ENCODE data around the gene ATP2A3.

The ATP2A3 gene

DNA sequence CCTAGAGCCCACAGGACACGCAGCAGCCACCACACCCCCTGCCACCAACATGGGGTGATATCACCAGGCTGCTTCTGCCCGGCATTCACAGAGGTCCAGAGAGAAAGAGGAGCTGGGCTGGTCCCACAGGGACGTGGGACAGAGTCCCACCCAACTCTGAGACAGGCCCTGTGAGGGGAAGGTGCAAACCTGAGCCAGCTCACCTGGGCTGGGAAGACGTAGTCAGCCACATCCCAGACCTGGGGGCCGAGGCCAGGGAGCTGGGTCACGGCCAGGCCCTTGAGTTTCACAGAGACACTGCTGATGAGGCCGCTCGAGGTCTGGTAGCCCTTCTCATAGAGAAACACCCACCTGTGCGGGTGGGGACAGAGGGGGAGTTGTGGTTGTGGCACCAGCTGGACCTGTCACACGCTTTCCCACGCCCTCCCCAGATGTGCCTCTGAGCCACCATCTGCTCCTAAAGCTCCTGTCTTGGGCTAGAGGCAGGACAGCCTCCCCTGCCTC, 59.2 kb downstream of the ATP2A3 start:
- no peak overlapping the region for H3K4me3 ChIP-seq (ENCODE audit: low read length)
- H3K4me1 ChIP-seq (ENCODE audit: control insufficient read depth, insufficient read depth, low read length), result no peaks in the 10 kb centered on the region
- H3K36me3 ChIP-seq (ENCODE audit: control insufficient read depth, insufficient read depth, low read length), result no peaks in the 10 kb centered on the region
- H3K9ac ChIP-seq (ENCODE audit: low read length), result no peak overlapping the region
- no peaks in the 10 kb centered on the region for H3K9me3 ChIP-seq (ENCODE audit: control insufficient read depth, low read length)
- H3K27me3 ChIP-seq (ENCODE audit: control insufficient read depth, insufficient read depth, low read length), result no peaks in the 10 kb centered on the region

- no peaks in the 10 kb centered on the region for H3K36me3 ChIP-seq (ENCODE audit: control insufficient read depth, insufficient read depth, low read length)
- H3K9me3 ChIP-seq (ENCODE audit: control insufficient read depth, low read length), result no peaks in the 10 kb centered on the region
- H3K4me1 ChIP-seq (ENCODE audit: control insufficient read depth, insufficient read depth, low read length), result no peaks in the 10 kb centered on the region
- H3K9ac ChIP-seq (ENCODE audit: low read length), result no peak overlapping the region
- no peaks in the 10 kb centered on the region for H3K27me3 ChIP-seq (ENCODE audit: control insufficient read depth, insufficient read depth, low read length)
- no peak overlapping the region for H3K4me3 ChIP-seq (ENCODE audit: low read length)
Observed at GRCh38 chr17:3904501-3904900, 59.7 kb downstream of the ATP2A3 start.

DNA sequence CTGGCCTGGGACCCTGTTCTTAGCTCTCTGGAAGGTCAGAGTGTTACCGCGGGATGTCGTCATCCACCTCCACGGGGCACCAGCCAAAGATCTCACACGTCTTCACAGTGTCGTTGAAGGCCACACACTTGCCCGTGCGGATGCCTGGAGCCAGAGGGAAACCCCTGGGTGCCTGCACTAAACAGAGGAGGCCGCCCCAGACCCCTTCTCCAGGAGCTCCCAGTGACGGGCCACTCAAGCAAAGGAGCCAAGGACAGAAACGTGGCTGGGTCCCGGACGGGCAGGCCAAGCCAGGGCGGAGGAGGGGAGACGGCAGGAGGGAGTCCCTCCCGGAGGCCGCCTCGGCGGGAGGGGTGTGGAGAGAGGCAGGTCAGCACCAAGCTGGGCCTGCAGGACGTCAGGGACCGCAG, 60.4 kb downstream of the ATP2A3 start:
- Histone ChIP-seq H3K27me3 (ENCODE audit: control insufficient read depth, insufficient read depth, low read length) (no peaks in the 10 kb centered on the region), H3K36me3 (ENCODE audit: control insufficient read depth, insufficient read depth, low read length) (no peaks in the 10 kb centered on the region), H3K4me3 (ENCODE audit: low read length) (no peak overlapping the region), H3K9ac (ENCODE audit: low read length) (no peak overlapping the region), H3K4me1 (ENCODE audit: control insufficient read depth, insufficient read depth, low read length) (no peaks in the 10 kb centered on the region), H3K9me3 (ENCODE audit: control insufficient read depth, low read length) (no peaks in the 10 kb centered on the region)

GRCh38 chr17:3903051-3903825, 61.0 kb downstream of the ATP2A3 start:
- Histone ChIP-seq H3K4me3 (ENCODE audit: low read length) (no peak overlapping the region), H3K4me1 (ENCODE audit: control insufficient read depth, insufficient read depth, low read length) (no peaks in the 10 kb centered on the region), H3K9ac (ENCODE audit: low read length) (no peak overlapping the region), H3K27me3 (ENCODE audit: control insufficient read depth, insufficient read depth, low read length) (no peaks in the 10 kb centered on the region), H3K36me3 (ENCODE audit: control insufficient read depth, insufficient read depth, low read length) (no peaks in the 10 kb centered on the region), H3K9me3 (ENCODE audit: control insufficient read depth, low read length) (no peaks in the 10 kb centered on the region)

DNA sequence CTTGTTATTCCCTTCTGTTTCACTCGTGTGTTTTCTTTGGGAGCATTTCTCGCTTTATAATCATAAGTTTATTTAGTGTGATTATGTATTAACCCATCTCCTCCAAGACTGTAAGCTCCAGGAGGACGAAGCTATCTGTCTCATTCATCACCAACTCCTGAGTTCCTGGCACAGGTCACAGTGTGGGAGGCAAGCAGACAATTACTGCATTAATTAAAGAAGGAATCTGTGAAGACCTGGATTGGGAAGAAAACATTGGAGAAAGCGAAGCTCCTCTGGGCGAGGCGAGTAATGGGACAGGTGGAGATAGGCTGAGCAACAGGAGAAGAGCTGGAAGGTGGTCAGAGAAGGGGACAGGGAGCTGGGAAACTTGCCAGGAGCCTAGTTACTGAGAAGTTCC, 63.6 kb downstream of the ATP2A3 start:
- H3K4me1 ChIP-seq (ENCODE audit: control insufficient read depth, insufficient read depth, low read length), result peaks cover 4% of the 10 kb centered on the region
- H3K36me3 ChIP-seq (ENCODE audit: control insufficient read depth, insufficient read depth, low read length), result no peaks in the 10 kb centered on the region
- H3K9ac ChIP-seq (ENCODE audit: low read length), result no peak overlapping the region
- H3K9me3 ChIP-seq (ENCODE audit: control insufficient read depth, low read length), result no peaks in the 10 kb centered on the region
- H3K4me3 ChIP-seq (ENCODE audit: low read length), result no peak overlapping the region
- H3K27me3 ChIP-seq (ENCODE audit: control insufficient read depth, insufficient read depth, low read length), result no peaks in the 10 kb centered on the region

DNA sequence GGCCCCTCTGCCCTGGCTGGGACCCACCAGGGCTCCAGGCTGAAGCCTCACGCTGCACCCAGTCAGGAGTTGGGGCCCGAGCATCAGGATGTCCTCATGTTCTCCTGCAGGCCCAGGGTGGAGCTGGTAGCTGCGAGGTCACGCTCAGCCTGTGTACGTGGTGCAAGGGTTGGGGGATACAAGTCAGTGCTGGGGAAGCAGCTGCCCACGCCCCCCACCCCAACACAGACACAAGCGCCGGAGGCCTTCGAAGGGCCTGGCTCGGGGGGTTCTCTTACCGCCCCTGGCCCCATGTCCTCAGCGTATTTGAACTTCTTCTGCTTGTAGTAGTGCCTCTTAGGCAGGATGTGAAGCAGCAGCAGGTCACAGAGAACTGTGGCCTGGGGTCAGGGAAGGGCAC, 66.5 kb downstream of the ATP2A3 start:
- Histone ChIP-seq H3K9me3 (ENCODE audit: control insufficient read depth, low read length) (no peaks in the 10 kb centered on the region), H3K4me3 (ENCODE audit: low read length) (no peak overlapping the region), H3K4me1 (ENCODE audit: control insufficient read depth, insufficient read depth, low read length) (peaks cover 27% of the 10 kb centered on the region), H3K36me3 (ENCODE audit: control insufficient read depth, insufficient read depth, low read length) (no peaks in the 10 kb centered on the region), H3K9ac (ENCODE audit: low read length) (no peak overlapping the region), H3K27me3 (ENCODE audit: control insufficient read depth, insufficient read depth, low read length) (no peaks in the 10 kb centered on the region)

- Histone ChIP-seq H3K36me3 (ENCODE audit: control insufficient read depth, insufficient read depth, low read length) (no peaks in the 10 kb centered on the region), H3K4me1 (ENCODE audit: control insufficient read depth, insufficient read depth, low read length) (peaks cover 29% of the 10 kb centered on the region), H3K9me3 (ENCODE audit: control insufficient read depth, low read length) (no peaks in the 10 kb centered on the region), H3K9ac (ENCODE audit: low read length) (no peak overlapping the region), H3K4me3 (ENCODE audit: low read length) (no peak overlapping the region), H3K27me3 (ENCODE audit: control insufficient read depth, insufficient read depth, low read length) (no peaks in the 10 kb centered on the region)
Observed at GRCh38 chr17:3896968-3897235, 67.3 kb downstream of the ATP2A3 start.

- Histone ChIP-seq H3K9me3 (ENCODE audit: control insufficient read depth, low read length) (no peaks in the 10 kb centered on the region), H3K27me3 (ENCODE audit: control insufficient read depth, insufficient read depth, low read length) (no peaks in the 10 kb centered on the region), H3K9ac (ENCODE audit: low read length) (no peak overlapping the region), H3K4me1 (ENCODE audit: control insufficient read depth, insufficient read depth, low read length) (peaks cover 33% of the 10 kb centered on the region), H3K36me3 (ENCODE audit: control insufficient read depth, insufficient read depth, low read length) (no peaks in the 10 kb centered on the region), H3K4me3 (ENCODE audit: low read length) (no peak overlapping the region)
Observed at GRCh38 chr17:3896108-3896967, 67.9 kb downstream of the ATP2A3 start.

DNA sequence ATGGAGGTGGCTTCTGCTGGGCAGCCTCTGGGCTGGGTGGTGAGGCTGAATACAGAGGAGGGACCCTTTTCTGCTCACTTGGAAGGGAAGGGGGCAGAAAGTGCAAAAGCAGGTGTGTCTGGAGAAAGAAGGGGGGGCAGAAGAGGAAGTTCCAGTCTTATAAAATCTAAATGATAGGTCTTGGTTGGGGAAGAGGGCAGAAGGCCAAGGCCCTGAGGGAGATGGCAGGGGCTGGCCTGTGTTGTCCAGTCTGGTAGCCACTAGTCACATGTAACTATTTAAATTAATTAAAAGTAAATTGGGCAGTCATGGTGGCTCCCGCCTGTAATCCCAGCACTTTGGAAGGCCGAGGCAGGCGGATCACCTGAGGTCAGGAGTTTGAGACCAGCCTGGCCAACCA, 68.9 kb downstream of the ATP2A3 start:
- no peaks in the 10 kb centered on the region for H3K9me3 ChIP-seq (ENCODE audit: control insufficient read depth, low read length)
- no peak overlapping the region for H3K4me3 ChIP-seq (ENCODE audit: low read length)
- H3K27me3 ChIP-seq (ENCODE audit: control insufficient read depth, insufficient read depth, low read length), result no peaks in the 10 kb centered on the region
- no peaks in the 10 kb centered on the region for H3K36me3 ChIP-seq (ENCODE audit: control insufficient read depth, insufficient read depth, low read length)
- no peak overlapping the region for H3K9ac ChIP-seq (ENCODE audit: low read length)
- H3K4me1 ChIP-seq (ENCODE audit: control insufficient read depth, insufficient read depth, low read length), result peaks cover 41% of the 10 kb centered on the region

- Histone ChIP-seq H3K9me3 (ENCODE audit: control insufficient read depth, low read length) (no peaks in the 10 kb centered on the region), H3K4me3 (ENCODE audit: low read length) (no peak overlapping the region), H3K9ac (ENCODE audit: low read length) (peak overlapping the region; percentile 50), H3K36me3 (ENCODE audit: control insufficient read depth, insufficient read depth, low read length) (no peaks in the 10 kb centered on the region), H3K27me3 (ENCODE audit: control insufficient read depth, insufficient read depth, low read length) (no peaks in the 10 kb centered on the region), H3K4me1 (ENCODE audit: control insufficient read depth, insufficient read depth, low read length) (peaks cover 46% of the 10 kb centered on the region)
Observed at GRCh38 chr17:3894911-3895343, 69.3 kb downstream of the ATP2A3 start.

DNA sequence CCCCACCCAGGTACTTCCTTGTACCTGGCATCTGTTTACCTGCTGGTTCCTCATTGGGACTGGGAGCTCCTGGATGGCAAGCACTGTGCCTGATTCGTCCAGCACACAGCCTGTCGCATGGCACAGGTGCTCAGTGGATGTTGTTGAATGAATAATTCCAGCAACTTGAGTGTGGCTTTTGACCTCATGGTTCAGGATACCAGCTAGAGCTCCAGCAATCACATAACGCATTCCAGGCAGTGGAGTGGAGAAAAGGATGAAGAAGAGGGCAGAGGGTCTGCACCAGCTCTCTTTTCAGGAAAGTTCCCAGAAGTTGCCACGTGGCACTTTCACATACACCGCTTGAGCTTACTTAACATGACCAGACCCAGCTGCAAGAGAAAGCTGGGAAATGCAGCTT, 70.0 kb downstream of the ATP2A3 start:
- no peaks in the 10 kb centered on the region for H3K27me3 ChIP-seq (ENCODE audit: control insufficient read depth, insufficient read depth, low read length)
- no peaks in the 10 kb centered on the region for H3K36me3 ChIP-seq (ENCODE audit: control insufficient read depth, insufficient read depth, low read length)
- no peaks in the 10 kb centered on the region for H3K9me3 ChIP-seq (ENCODE audit: control insufficient read depth, low read length)
- peaks cover 53% of the 10 kb centered on the region for H3K4me1 ChIP-seq (ENCODE audit: control insufficient read depth, insufficient read depth, low read length)
- H3K9ac ChIP-seq (ENCODE audit: low read length), result peak overlapping the region; percentile 50
- H3K4me3 ChIP-seq (ENCODE audit: low read length), result no peak overlapping the region

DNA sequence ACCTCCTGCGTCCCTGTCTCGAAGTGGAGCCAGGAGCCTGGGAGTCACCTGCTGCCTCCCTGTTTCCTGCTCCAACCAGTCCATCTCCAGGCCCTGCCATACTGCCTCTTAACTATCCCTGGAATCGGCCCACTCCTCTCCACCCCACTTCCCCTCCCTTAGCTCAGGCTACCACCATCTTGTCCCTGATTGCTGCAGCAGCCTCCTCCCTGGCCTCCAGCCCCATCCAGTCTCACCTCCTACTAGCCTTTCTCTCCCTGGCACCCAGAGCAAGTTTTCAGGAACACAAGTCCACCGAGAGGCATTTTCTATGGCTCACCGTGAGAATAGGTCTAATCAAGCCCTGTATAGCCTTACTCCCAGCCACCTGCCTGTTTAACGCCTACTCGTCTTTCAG, 70.5 kb downstream of the ATP2A3 start:
- Histone ChIP-seq H3K4me1 (ENCODE audit: control insufficient read depth, insufficient read depth, low read length) (peaks cover 58% of the 10 kb centered on the region), H3K27me3 (ENCODE audit: control insufficient read depth, insufficient read depth, low read length) (no peaks in the 10 kb centered on the region), H3K9ac (ENCODE audit: low read length) (peak overlapping the region; percentile 50), H3K9me3 (ENCODE audit: control insufficient read depth, low read length) (no peaks in the 10 kb centered on the region), H3K4me3 (ENCODE audit: low read length) (no peak overlapping the region), H3K36me3 (ENCODE audit: control insufficient read depth, insufficient read depth, low read length) (no peaks in the 10 kb centered on the region)
